ENCODE data around the gene AXDND1.
"Not testable (repeated sequence)": the region's sequence is repeated elsewhere in the genome, so short reads cannot be mapped to it uniquely, and the experiment has no call there.

The AXDND1 gene

GRCh38 chr1:179474713-179475112 lies 108.9 kb downstream of the AXDND1 start:
- DNase-seq: no peak

DNA sequence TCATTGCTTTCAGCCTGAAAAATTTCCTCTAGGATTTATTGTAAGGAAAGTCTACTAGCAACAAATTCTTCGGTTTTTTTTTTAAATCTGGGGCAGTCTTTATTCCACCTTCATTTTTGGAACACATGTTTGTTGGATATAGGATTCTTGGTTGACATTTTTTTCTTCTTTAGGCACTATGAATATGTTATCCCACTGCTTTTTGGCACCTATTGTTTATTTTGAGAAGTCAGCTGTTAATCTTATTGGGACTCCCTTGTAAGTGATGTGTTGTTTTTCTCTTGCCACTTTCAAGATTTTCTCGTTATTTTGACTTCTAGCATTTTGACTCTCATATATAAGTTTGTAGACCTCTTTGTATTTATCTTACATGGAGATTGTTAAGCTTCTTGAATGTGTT lies 110.7 kb downstream of the AXDND1 start:
- DNase-seq: no peak

DNA sequence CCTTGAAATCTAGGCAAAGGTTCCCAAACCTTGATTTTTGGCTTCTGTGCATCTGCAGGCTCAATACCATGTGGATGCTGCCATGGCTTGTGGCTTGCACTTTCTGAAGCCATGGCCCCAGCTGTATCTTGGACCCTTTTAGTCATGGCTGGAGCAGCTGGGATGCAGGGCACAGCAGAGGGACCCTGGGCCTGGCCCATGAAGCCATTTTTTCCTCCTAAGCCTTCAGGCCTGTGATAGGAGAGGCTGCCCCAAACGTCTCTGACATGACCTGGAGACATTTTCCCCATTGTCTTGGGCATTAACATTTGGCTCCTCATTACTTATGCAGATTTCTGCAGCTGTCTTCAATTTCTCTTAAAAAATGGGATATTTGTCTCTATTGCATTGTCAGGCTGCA lies 112.6 kb downstream of the AXDND1 start:
- no peak for DNase-seq

DNA sequence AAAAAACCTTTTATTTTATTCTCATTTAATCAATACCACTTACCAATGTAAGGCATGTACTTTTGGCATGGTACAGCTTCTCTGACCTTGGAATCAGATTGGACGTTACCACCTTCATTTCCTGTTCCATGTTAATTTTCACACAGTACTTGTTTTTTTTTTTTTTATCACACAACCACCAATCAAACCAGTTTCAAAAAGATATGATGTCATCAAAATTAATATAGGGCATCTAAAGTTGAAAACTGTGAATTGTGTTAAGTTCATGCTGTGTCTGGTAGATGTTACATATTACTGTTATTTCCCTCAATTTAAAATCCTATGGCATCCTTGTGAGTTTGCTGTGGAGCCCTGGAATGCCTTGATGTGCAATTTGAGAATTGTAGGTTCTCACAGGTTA lies 124.8 kb downstream of the AXDND1 start:
- DNase-seq: no peak

- DNase-seq: no peak
Observed at GRCh38 chr1:179493323-179493722, 127.6 kb downstream of the AXDND1 start.

GRCh38 chr1:179506199-179506598 lies 140.4 kb downstream of the AXDND1 start:
- DNase-seq: no peak

- no peak for DNase-seq
Observed at GRCh38 chr1:179509384-179509783, 143.6 kb downstream of the AXDND1 start.

GRCh38 chr1:179510038-179510437 lies 144.3 kb downstream of the AXDND1 start:
- DNase-seq: no peak

DNA sequence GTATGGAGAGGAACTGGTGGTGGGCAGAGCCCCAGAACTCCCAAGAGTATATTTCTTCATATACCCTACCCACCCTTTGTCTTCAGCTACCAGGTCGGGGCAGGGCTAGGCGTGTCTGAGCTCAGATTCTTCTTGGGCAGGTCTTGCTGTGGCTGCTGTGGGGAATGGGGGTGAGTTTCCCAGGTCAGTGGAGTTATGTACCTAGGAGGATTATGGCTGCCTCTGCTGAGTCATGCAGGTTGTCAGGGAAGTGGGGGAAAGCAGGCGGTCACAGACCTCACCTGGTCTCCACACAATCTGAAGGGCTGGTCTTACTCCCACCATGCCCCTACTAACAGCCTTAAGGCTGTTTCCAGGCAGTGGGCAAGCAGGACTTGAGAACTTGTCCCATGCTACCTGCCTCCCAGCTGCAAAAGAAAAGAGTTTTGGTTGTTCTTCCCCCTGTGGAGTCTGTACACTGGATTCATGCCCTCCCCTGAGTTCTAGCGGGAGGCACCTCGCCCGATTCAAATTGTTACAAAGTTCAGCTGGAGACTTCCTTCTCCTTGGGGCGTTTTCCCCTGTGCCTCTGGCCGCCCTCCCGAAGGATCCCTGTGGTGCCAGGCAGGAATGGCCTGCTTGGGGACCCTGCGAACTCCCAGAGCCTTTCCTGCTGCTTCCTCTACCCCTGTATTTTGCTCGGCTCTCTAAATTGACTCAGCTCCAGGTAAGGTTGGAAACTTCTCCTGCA lies 151.4 kb downstream of the AXDND1 start:
- DNase-seq: no peak

GRCh38 chr1:179518544-179518943 lies 152.8 kb downstream of the AXDND1 start:
- DNase-seq: not testable (repeated sequence)

- DNase-seq: no peak
Observed at GRCh38 chr1:179529482-179530195, 163.9 kb downstream of the AXDND1 start.

DNA sequence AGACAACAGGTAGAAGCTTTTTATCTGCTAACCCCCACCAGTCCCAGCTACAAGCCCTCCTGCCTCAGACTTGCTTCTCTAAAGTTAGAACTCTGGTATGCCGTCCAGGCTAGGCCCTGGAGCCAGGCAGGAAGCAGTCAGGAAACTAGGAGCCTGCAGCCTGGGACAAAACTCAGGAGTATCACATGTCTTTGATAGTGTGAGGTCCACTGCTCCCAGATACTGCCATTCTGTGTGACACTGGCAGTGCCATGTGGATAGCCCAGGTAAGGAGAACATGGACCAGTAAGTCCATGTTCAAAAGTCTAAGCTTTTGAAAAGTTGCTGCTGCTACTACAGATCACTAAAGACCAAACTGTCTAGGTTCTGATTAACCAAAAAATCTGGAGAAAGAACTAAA lies 164.6 kb downstream of the AXDND1 start:
- DNase-seq: no peak

- no peak for DNase-seq
Observed at GRCh38 chr1:179541774-179542173, 176.0 kb downstream of the AXDND1 start.

GRCh38 chr1:179545321-179545720 lies 179.6 kb downstream of the AXDND1 start:
- no peak for DNase-seq

DNA sequence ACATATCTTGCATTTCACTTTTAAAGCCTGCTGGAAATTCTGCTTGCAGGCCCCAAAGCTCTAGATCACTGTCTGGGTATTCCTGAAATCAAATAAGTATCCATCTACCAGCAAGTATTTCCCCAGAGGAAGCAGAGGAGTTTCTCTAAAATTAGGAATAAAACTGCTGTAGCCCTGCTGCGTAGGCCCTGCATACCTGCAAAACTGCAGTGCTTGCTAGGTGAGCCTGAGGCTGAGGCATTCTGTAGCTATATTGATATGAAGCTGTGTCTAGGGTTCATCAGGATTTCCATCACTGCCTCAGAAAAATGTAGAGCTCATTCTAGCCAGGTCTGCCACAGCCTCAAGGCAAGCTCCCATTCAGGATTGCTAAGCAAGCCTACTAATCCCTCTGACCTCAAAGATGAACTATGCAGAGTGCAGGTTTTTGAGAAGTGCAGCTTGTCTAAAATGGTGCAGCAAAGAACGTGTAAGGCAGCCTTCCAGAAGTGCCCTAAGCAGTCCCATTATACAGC lies 181.3 kb downstream of the AXDND1 start:
- DNase-seq: no peak

GRCh38 chr1:179548666-179549367 lies 183.0 kb downstream of the AXDND1 start:
- DNase-seq: no peak

GRCh38 chr1:179549368-179549700 lies 183.6 kb downstream of the AXDND1 start:
- DNase-seq: no peak

DNA sequence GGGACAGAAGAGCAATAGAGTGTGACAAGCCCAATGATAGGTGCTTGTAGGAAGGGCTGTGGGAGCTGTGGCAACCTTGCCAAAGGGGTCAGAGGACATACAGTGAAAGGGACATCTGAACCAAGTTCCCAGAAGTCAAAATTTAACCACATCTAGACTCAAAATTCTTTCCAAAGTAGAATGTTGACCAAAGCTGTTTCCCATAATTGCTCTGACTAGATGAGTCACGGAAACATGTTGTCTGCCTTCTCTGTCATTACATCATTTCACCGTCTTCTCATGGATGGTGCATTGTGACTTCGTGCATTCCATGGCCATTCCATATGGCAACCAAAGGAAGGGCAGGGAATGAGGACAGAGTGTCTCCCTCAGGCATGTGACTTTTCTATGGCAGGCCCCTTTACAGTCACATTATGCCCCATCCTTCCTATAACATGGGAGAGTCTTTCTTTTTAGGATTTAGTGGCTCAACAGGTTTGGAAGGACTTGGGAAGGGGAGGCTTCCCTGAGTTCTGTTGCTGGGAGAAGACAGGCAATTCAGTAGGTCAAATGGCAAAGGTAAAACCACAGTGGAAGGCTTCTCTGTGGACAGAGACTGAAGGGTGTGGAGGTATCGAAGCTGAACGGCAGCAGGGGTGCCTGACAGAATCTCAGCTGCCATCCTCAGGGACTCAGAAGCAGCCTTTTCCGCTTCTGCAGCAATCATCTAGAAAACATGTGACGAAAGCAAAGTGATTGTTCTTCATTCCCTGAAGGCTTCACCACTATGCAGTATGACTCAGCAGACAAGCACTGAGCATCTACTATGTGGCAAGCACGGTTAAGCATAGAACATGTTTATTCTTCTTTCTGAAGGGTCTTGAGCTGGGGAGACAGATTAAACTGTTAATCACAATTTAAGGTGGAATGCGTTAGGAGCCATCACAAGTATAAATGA lies 185.2 kb downstream of the AXDND1 start:
- DNase-seq: no peak

DNA sequence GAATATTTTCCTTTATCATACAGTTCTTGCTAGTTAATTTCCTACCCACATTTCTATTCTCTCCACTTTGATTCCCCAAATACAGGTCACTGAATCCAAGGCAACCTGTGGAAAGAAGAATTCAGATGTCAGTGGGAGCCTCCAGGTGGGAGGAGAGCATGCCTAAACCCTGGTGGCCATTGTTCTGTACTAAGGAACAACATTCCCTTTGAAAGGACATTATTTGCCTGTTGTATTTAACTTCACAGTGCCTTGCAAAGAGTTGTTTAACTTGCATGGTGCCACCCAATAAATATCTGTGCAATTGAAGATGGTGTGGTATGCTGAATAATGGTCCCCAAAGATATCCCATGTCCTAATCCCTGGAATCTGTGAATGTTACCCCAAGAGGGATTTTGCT lies 188.7 kb downstream of the AXDND1 start:
- DNase-seq: no peak

GRCh38 chr1:179558078-179558477 lies 192.3 kb downstream of the AXDND1 start:
- DNase-seq: no peak

- no peak for DNase-seq
Observed at GRCh38 chr1:179575497-179576314, 209.9 kb downstream of the AXDND1 start, which contains the start of gene NPHS2. Gene NPHS2, minus strand, starts transcription at chr1:179575948. Its CDS starts 84 bp downstream, at chr1:179575864.

GRCh38 chr1:179576509-179576908 lies 210.7 kb downstream of the AXDND1 start:
- no peak for DNase-seq
